Muscle of arm (tissue), 12 donors: ENCODE measurements around the gene MATR3. TPM values are rescaled to one million over a fixed set of nuclear protein-coding genes. Genes with fewer than 3 reads are reported as not detected.
A peak's percentile ranks its signal among the peaks of the same experiment; 100 is the strongest.
"Not testable (repeated sequence)": the region's sequence is repeated elsewhere in the genome, so short reads cannot be mapped to it uniquely, and the experiment has no call there.

ENCODE experiments used
- DNase-seq: peaks from one replicate; pipeline ENCODE4 v3.0.0-alpha.2; 2013
- polyA plus RNA-seq, 12 donors: library from polyadenylated mRNA; unstranded; fragments of 120-200 nt; gene quantifications; one replicate each; pipeline ENCODE4 v1.2.1, GENCODE V29; 2013; ENCODE audit not compliant: insufficient read length in 12 of 12

MATR3 gene
- polyA plus RNA-seq, 12 donors, result 259 to 407 (median 356) TPM; not detected in 1

GRCh38 chr5:139268364-139269202 lies 25.0 kb upstream of the MATR3 start:
- no peak for DNase-seq

GRCh38 chr5:139270718-139271117 lies 22.8 kb upstream of the MATR3 start:
- DNase-seq, result not testable (repeated sequence)

- DNase-seq, result no peak
These were observed 22.1 kb upstream of the MATR3 start for GRCh38 chr5:139271201-139272027.

- no peak for DNase-seq
These were observed 20.8 kb upstream of the MATR3 start for GRCh38 chr5:139272471-139273321.

- no peak for DNase-seq
These were observed 20.3 kb upstream of the MATR3 start for GRCh38 chr5:139273322-139273571.

- peak; percentile 73 for DNase-seq
These were observed 19.8 kb upstream of the MATR3 start for GRCh38 chr5:139273572-139274289.

- DNase-seq, result no peak
These were observed 18.0 kb upstream of the MATR3 start for GRCh38 chr5:139275536-139275935.

GRCh38 chr5:139275956-139276355 lies 17.6 kb upstream of the MATR3 start:
- no peak for DNase-seq

GRCh38 chr5:139276426-139276825 lies 17.1 kb upstream of the MATR3 start:
- DNase-seq, result no peak

GRCh38 chr5:139277171-139277570 lies 16.4 kb upstream of the MATR3 start:
- no peak for DNase-seq

GRCh38 chr5:139278540-139279274 lies 14.8 kb upstream of the MATR3 start:
- no peak for DNase-seq

- no peak for DNase-seq
These were observed 11.4 kb upstream of the MATR3 start for GRCh38 chr5:139282197-139282557.

- DNase-seq, result no peak
These were observed 10.0 kb upstream of the MATR3 start for GRCh38 chr5:139283252-139284166.

- DNase-seq, result no peak
These were observed 9.2 kb upstream of the MATR3 start for GRCh38 chr5:139284295-139284694.

- no peak for DNase-seq
These were observed 7.7 kb upstream of the MATR3 start for GRCh38 chr5:139285651-139286392.

GRCh38 chr5:139287890-139288635 lies 5.5 kb upstream of the MATR3 start:
- no peak for DNase-seq

GRCh38 chr5:139291051-139291450 lies 2.5 kb upstream of the MATR3 start:
- DNase-seq, result no peak

- DNase-seq, result no peak
These were observed 386 bp upstream of the MATR3 start for GRCh38 chr5:139293202-139293506.
